Measurements from ENCODE around the gene EHBP1L1.

The EHBP1L1 gene

DNA sequence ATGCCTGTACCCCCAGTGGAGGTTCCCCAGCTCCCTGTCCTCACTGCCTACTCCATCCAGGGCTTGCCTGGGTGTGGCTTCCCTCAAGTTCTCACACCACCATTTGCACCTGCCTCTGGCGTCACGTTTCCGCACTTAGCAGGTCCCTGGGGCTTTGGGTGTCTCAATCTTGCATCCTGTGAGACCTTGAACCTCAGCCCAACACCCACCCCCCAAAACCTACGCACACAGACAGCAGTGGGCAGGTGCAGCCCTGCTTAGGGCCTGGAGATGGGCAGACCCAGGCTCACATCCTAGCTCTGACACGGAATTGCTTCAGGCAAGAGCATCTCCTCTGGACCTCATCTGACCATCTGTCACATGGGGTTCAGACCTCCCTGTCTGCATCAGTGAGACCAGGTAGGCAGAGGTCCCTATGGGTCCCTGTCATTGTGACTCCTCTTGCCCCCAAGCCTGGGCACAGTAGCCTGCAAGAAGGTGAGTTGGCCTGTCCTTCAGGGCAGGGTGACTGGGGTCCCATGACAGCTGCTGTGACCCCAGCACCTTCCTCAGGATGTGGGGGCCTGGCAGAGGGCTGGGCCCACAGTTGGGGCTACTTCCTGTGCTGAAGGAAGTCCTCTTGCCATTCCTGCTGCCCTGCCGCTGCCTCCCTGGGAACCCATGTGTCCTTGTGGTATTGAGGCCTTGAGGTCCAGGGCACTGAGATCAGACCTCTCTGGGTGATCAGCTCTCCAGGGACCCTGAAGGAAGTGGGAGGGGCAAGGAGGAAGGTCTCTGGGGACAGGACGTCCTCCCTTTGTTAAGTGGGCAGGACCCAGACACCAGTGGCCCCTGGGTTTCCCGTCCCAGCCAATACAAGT is 64.0 kb downstream of the EHBP1L1 start:
- no peak for DNase-seq

GRCh38 chr11:65640483-65641296 is 64.8 kb downstream of the EHBP1L1 start:
- peak; percentile 21 to 37 for DNase-seq

DNA sequence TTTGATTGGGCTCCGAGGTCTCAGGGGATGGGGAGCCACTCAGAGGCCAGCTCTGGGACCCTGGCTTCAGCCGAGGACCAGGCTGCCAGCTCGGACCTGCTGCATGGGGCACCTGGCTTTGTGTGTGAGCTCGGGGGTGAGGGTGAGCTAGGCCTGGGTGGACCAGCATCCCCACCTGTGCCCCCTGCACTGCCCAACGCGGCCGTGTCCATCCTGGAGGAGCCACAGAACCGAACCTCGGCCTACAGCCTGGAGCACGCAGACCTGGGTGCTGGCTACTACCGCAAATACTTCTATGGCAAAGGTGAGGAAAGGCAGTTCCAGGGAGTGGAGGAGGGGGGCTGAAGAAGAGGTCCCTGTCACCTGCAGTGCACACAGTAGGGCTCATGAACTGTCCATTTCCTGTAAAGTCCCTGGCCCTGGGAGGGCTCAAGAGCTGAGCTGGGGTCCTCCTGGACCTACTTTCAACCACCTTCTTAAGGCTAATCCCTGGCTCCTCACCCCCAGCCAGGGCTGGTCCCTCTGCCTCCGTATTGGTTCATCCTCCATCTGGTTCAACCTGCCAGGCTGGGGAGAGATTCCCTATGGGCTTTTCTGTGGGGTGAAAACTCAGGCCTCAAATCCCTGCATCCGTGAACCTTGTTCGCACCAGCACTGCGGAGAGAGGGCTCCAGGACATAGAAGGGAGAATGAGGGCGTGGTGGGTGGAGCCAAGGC is 65.6 kb downstream of the EHBP1L1 start:
- no peak for DNase-seq
